Osteoblast (primary cell): ENCODE results near the gene DGKB. TPM values are rescaled to one million over a fixed set of nuclear protein-coding genes. Genes with fewer than 3 reads are reported as not detected.
A peak's percentile ranks its signal among the peaks of the same experiment; 100 is the strongest.

Experiments used
- DNase-seq: peaks from one replicate; pipeline ENCODE4 v3.0.0; 2011; ENCODE audit warnings: low spot score, mixed read lengths; ENCODE audit not compliant: insufficient read length; ENCODE audit errors: missing footprints
- H2AFZ ChIP-seq: 2 replicates; pipeline ENCODE4 v1.6.0; 2011; ENCODE audit warnings: mild to moderate bottlenecking, low read length
- H3K27ac ChIP-seq: 2 replicates; pipeline ENCODE4 v1.5.1; 2011; ENCODE audit warnings: mild to moderate bottlenecking, low read depth, low read length, moderate library complexity
- H3K27me3 ChIP-seq: 2 replicates; pipeline ENCODE4 v1.6.0; 2012; ENCODE audit warnings: mild to moderate bottlenecking, control low read depth, inconsistent platforms, low read length, moderate library complexity; ENCODE audit not compliant: insufficient read depth
- H3K36me3 ChIP-seq: 2 replicates; pipeline ENCODE4 v1.5.1; 2011; ENCODE audit warnings: mild to moderate bottlenecking, low read length, control low read depth, moderate library complexity; ENCODE audit not compliant: insufficient read depth
- H3K4me1 ChIP-seq: 2 replicates; pipeline ENCODE4 v1.5.1; 2011; ENCODE audit warnings: mild to moderate bottlenecking, low read length, control low read depth, moderate library complexity; ENCODE audit not compliant: insufficient read depth
- H3K4me2 ChIP-seq: 2 replicates; pipeline ENCODE4 v1.6.0; 2011; ENCODE audit warnings: mild to moderate bottlenecking, low read length; ENCODE audit not compliant: insufficient read depth
- H3K4me3 ChIP-seq: fragments of 200-600 bp; sonication (generic); 3 replicates; pipeline ENCODE4 v1.5.1; 2012; ENCODE audit warnings: mild to moderate bottlenecking, low read length, inconsistent platforms; ENCODE audit not compliant: insufficient read depth
- H3K79me2 ChIP-seq: 2 replicates; pipeline ENCODE4 v1.6.0; 2012; ENCODE audit warnings: mild to moderate bottlenecking, low read length, control low read depth, inconsistent platforms; ENCODE audit not compliant: insufficient read depth
- H3K9me3 ChIP-seq: 2 replicates; pipeline ENCODE4 v1.5.1; 2011; ENCODE audit warnings: low read depth, low read length, control low read depth
- H4K20me1 ChIP-seq: 2 replicates; pipeline ENCODE4 v1.6.0; 2012; ENCODE audit warnings: mild to moderate bottlenecking, low read length, control low read depth; ENCODE audit not compliant: insufficient read depth
- CTCF ChIP-seq: IDR thresholded peaks from 2 replicates; pipeline ENCODE4 v1.5.1; 2011; ENCODE audit warnings: mild to moderate bottlenecking, low read depth, low read length, moderate library complexity; ENCODE audit errors: extremely low read depth
- total RNA-seq: library from RNA; depleted of rRNA; stranded (reverse); fragments of >200 nt; gene quantifications from 2 replicates; pipeline ENCODE4 v1.2.3, GENCODE V29; 2012

The DGKB gene
- total RNA-seq, 1 donor: 1.1 TPM

- Histone ChIP-seq H3K4me2 (peak overlapping the region; percentile 62), H4K20me1 (no peaks in the 10 kb centered on the region)
- no peak for DNase-seq
Measured at GRCh38 chr7:14687777-14688176, 214.8 kb downstream of the DGKB start.

GRCh38 chr7:14687241-14687640, 215.3 kb downstream of the DGKB start:
- TF ChIP-seq CTCF: no peak
- Histone ChIP-seq H3K79me2 (no peaks in the 10 kb centered on the region), H3K9me3 (no peaks in the 10 kb centered on the region), H3K4me3 (no peak overlapping the region), H2AFZ (no peak overlapping the region), H3K36me3 (no peaks in the 10 kb centered on the region), H3K4me1 (peaks cover 14% of the 10 kb centered on the region), H3K4me2 (no peak overlapping the region), H3K27me3 (no peaks in the 10 kb centered on the region), H4K20me1 (no peaks in the 10 kb centered on the region), H3K27ac (no peak overlapping the region)
- DNase-seq: no peak

More at GRCh38 chr7:14687777-14688176, 214.8 kb downstream of the DGKB start:
- no peaks in the 10 kb centered on the region for H3K9me3 ChIP-seq
- peaks cover 14% of the 10 kb centered on the region for H3K4me1 ChIP-seq
- H2AFZ ChIP-seq: no peak overlapping the region
- no peaks in the 10 kb centered on the region for H3K79me2 ChIP-seq
- TF ChIP-seq CTCF: no peak
- H3K4me3 ChIP-seq: no peak overlapping the region
- no peak overlapping the region for H3K27ac ChIP-seq
- H3K27me3 ChIP-seq: no peaks in the 10 kb centered on the region
- H3K36me3 ChIP-seq: no peaks in the 10 kb centered on the region

GRCh38 chr7:14685167-14685566, 217.4 kb downstream of the DGKB start:
- Histone ChIP-seq H2AFZ (no peak overlapping the region), H3K27ac (no peak overlapping the region), H3K79me2 (no peaks in the 10 kb centered on the region), H3K27me3 (no peaks in the 10 kb centered on the region), H3K4me3 (no peak overlapping the region), H3K4me2 (no peak overlapping the region), H3K9me3 (no peaks in the 10 kb centered on the region), H3K4me1 (peaks cover 14% of the 10 kb centered on the region), H4K20me1 (no peaks in the 10 kb centered on the region), H3K36me3 (no peaks in the 10 kb centered on the region)
- no peak for DNase-seq
- no peak for TF ChIP-seq CTCF

- Histone ChIP-seq H3K27ac (no peak overlapping the region), H4K20me1 (no peaks in the 10 kb centered on the region), H3K79me2 (no peaks in the 10 kb centered on the region), H2AFZ (no peak overlapping the region), H3K9me3 (no peaks in the 10 kb centered on the region), H3K4me1 (peaks cover 4% of the 10 kb centered on the region), H3K36me3 (no peaks in the 10 kb centered on the region), H3K4me2 (no peak overlapping the region), H3K4me3 (no peak overlapping the region), H3K27me3 (no peaks in the 10 kb centered on the region)
- no peak for DNase-seq
- TF ChIP-seq CTCF: no peak
Measured at GRCh38 chr7:14682910-14683465, 219.6 kb downstream of the DGKB start.
